AG09309 (cell line): Measurements from ENCODE around the gene PPM1L.

Experiments
- DNase-seq: peaks from one replicate; pipeline ENCODE4 v3.0.0-alpha.2; 2010; ENCODE audit warnings: low read depth
- H3K4me3 ChIP-seq: 2 replicates; pipeline ENCODE4 v1.5.1; 2011; ENCODE audit warnings: mild to moderate bottlenecking, low read depth, low read length, moderate library complexity; ENCODE audit not compliant: control insufficient read depth
- CTCF ChIP-seq: IDR thresholded peaks from 2 replicates; pipeline ENCODE4 v1.5.1; 2011; ENCODE audit warnings: mild to moderate bottlenecking, low read depth, low read length, inconsistent platforms; ENCODE audit not compliant: insufficient read depth, control insufficient read depth; ENCODE audit errors: missing control alignments

PPM1L gene

GRCh38 chr3:160806094-160806493, 50.1 kb downstream of the PPM1L start:
- H3K4me3 ChIP-seq: no peak overlapping the region
- DNase-seq: no peak
- TF ChIP-seq CTCF: no peak

GRCh38 chr3:160806686-160807085, 50.7 kb downstream of the PPM1L start:
- H3K4me3 ChIP-seq: no peak overlapping the region
- no peak for TF ChIP-seq CTCF
- DNase-seq: no peak

- no peak for TF ChIP-seq CTCF
- no peak overlapping the region for H3K4me3 ChIP-seq
- DNase-seq: no peak
Observed at GRCh38 chr3:160808838-160809237, 52.8 kb downstream of the PPM1L start.

GRCh38 chr3:160809453-160809852, 53.4 kb downstream of the PPM1L start:
- no peak overlapping the region for H3K4me3 ChIP-seq
- no peak for TF ChIP-seq CTCF
- DNase-seq: no peak

- TF ChIP-seq CTCF: no peak
- DNase-seq: peak; percentile 13
- H3K4me3 ChIP-seq: no peak overlapping the region
Observed at GRCh38 chr3:160810362-160811236, 54.6 kb downstream of the PPM1L start.

GRCh38 chr3:160811237-160811548, 55.2 kb downstream of the PPM1L start:
- TF ChIP-seq CTCF: no peak
- DNase-seq: no peak
- H3K4me3 ChIP-seq: no peak overlapping the region
